B cell (primary cell): ENCODE results near the gene RASSF4. TPM values are rescaled to one million over a fixed set of nuclear protein-coding genes. Genes with fewer than 3 reads are reported as not detected.
A peak's percentile ranks its signal among the peaks of the same experiment; 100 is the strongest.

Experiments used
- ATAC-seq: fragments of 200-7000 bp; cut with Tn5 transposase; one replicate; pipeline ENCODE4 v1.10.0; 2021; ENCODE audit warnings: low read depth, mild to moderate bottlenecking, moderate number of reproducible peaks, moderate library complexity
- CTCF ChIA-PET: fragments of 350-600 bp; sonication (Branson Sonifier 250); formaldehyde crosslinking; loops from one replicate; lab custom pipeline; 2021; ENCODE audit warnings: antibody characterized with exemption, inconsistent platforms; lab: Charles Lee
- POLR2A ChIA-PET: fragments of 350-600 bp; sonication (Branson Sonifier 250); formaldehyde crosslinking; loops from one replicate; lab custom pipeline; 2021; ENCODE audit warnings: antibody characterized with exemption; lab: Charles Lee
- DNase-seq: peaks from one replicate; pipeline ENCODE4 v3.0.0; 2013
- H2AFZ ChIP-seq: 2 replicates; pipeline ENCODE4 v1.6.1; 2012; ENCODE audit warnings: mild to moderate bottlenecking, low read depth, low read length; ENCODE audit not compliant: insufficient read depth, poor library complexity, severe bottlenecking
- H3K27ac ChIP-seq, 2 donors: 1 replicate in 1 of 2; 2 replicates in 1 of 2; pipeline ENCODE4 v1.5.1; 2012 to 2013; ENCODE audit warnings: low read length in 2 of 2, mild to moderate bottlenecking in 2 of 2, moderate library complexity in 1 of 2
- H3K27me3 ChIP-seq, 4 experiments: fragments of 200-600 bp in 1 of 4; sonication (generic) in 1 of 4; replicated peaks in 1 of 4; 1 replicate in 2 of 4; 2 replicates in 2 of 4; pipeline versions ENCODE4 v1.6.1 to v1.7.0; 2013 to 2016; ENCODE audit warnings: low read length in 3 of 4, mild to moderate bottlenecking in 2 of 4, mixed read lengths in 1 of 4, moderate library complexity in 1 of 4; ENCODE audit not compliant: insufficient read depth in 4 of 4, control insufficient read depth in 3 of 4; ENCODE audit errors: control extremely low read depth in 1 of 4
- H3K36me3 ChIP-seq, 2 experiments: replicated peaks in 1 of 2; 1 replicate in 1 of 2; 2 replicates in 1 of 2; pipeline versions ENCODE4 v1.6.1 to v1.7.1; 2013; ENCODE audit warnings: low read length in 1 of 2; ENCODE audit not compliant: insufficient read depth in 2 of 2, control insufficient read depth in 1 of 2; ENCODE audit errors: control extremely low read depth in 1 of 2, extremely low read depth in 1 of 2
- H3K4me1 ChIP-seq, 2 donors: fragments of 200-600 bp in 1 of 2; sonication (generic) in 1 of 2; 1 replicate in 1 of 2; 2 replicates in 1 of 2; pipeline versions ENCODE4 v1.5.1 to v1.6.1; 2013 to 2017; ENCODE audit warnings: low read length in 2 of 2; ENCODE audit not compliant: control insufficient read depth in 2 of 2, insufficient read depth in 2 of 2
- H3K4me2 ChIP-seq: replicated peaks from 2 replicates; pipeline ENCODE3; 2012; ENCODE audit warnings: mild to moderate bottlenecking, low read depth, low read length; ENCODE audit not compliant: poor library complexity, severe bottlenecking
- H3K4me3 ChIP-seq, 5 experiments: fragments of 200-600 bp in 1 of 5; sonication (generic) in 1 of 5; 1 replicate in 3 of 5; 2 replicates in 2 of 5; pipeline versions ENCODE4 v1.5.1 to v1.7.0; 2011 to 2016; ENCODE audit warnings: low read length in 4 of 5, mild to moderate bottlenecking in 4 of 5, low read depth in 2 of 5, control low read depth in 1 of 5, moderate library complexity in 1 of 5; ENCODE audit not compliant: insufficient read depth in 1 of 5; ENCODE audit errors: control extremely low read depth in 1 of 5, extremely low read depth in 1 of 5
- H3K79me2 ChIP-seq: fragments of 200-600 bp; sonication (generic); one replicate; pipeline ENCODE4 v1.6.0; 2016; ENCODE audit warnings: low read length; ENCODE audit not compliant: control insufficient read depth, insufficient read depth
- H3K9ac ChIP-seq: fragments of 200-600 bp; sonication (generic); 2 replicates; pipeline ENCODE4 v1.6.1; 2017; ENCODE audit warnings: mild to moderate bottlenecking, low read length, moderate library complexity
- H3K9me3 ChIP-seq, 3 donors: one replicate each; pipeline versions ENCODE4 v1.6.1 to v1.7.1; 2013; ENCODE audit warnings: low read length in 2 of 3; ENCODE audit not compliant: control insufficient read depth in 2 of 3, insufficient read depth in 1 of 3; ENCODE audit errors: control extremely low read depth in 1 of 3
- H4K20me1 ChIP-seq: 2 replicates; pipeline ENCODE4 v1.6.0; 2012; ENCODE audit warnings: mild to moderate bottlenecking, low read length; ENCODE audit not compliant: insufficient read depth, control insufficient read depth, poor library complexity, severe bottlenecking
- H3K27ac Mint-ChIP-seq: one replicate; pipeline ENCODE4 v1.8.0; 2021; ENCODE audit warnings: mixed read lengths
- H3K27me3 Mint-ChIP-seq: one replicate; pipeline ENCODE4 v1.8.0; 2021; ENCODE audit warnings: mixed read lengths
- H3K4me1 Mint-ChIP-seq: one replicate; pipeline ENCODE4 v1.8.0; 2021; ENCODE audit warnings: mixed read lengths
- H3K4me3 Mint-ChIP-seq: one replicate; pipeline ENCODE4 v1.8.0; 2021; ENCODE audit warnings: mixed read lengths
- H3K9me3 Mint-ChIP-seq: one replicate; pipeline ENCODE4 v1.8.0; 2022; ENCODE audit warnings: mixed read lengths; ENCODE audit not compliant: insufficient read depth
- CTCF ChIP-seq: fragments of 200-600 bp; IDR thresholded peaks from one replicate; pipeline ENCODE4 v1.8.0; 2022; ENCODE audit warnings: antibody characterized with exemption, mild to moderate bottlenecking
- EZH2 ChIP-seq: IDR thresholded peaks from 2 replicates; pipeline ENCODE4 v1.6.1; 2012; ENCODE audit warnings: borderline replicate concordance, low read depth, mild to moderate bottlenecking, moderate library complexity, low read length; ENCODE audit not compliant: insufficient read depth, poor library complexity, severe bottlenecking
- WGBS: methylation state at CpG from one replicate; pipeline ENCODE4 v1.1.5; 2013; ENCODE audit warnings: missing lambda C conversion rate; ENCODE audit not compliant: insufficient coverage; 5-methylcytosine and 5-hydroxymethylcytosine counted together
- intact Hi-C: fragments of 100-400 bp; cut with micrococcal nuclease; formaldehyde crosslinking; loops from one replicate; pipeline ENCODE4 v1.10.0; 2022
- polyA plus RNA-seq: library from polyadenylated mRNA; depleted of rRNA; stranded (reverse); fragments of >200 nt; gene quantifications from 2 replicates; pipeline ENCODE4 v1.2.3, GENCODE V29; 2012
- total RNA-seq, 2 donors: library from RNA; stranded (reverse); fragments of 120-200 nt in 1 of 2; gene quantifications; 1 replicate in 1 of 2; 2 replicates in 1 of 2; pipeline versions ENCODE4 v1.2.3 to v1.2.4, GENCODE V29; 2013 to 2022

The RASSF4 gene
- total and polyA plus RNA-seq, 2 donors (not counting 1 experiment from before 2014, with no cell fraction given): 1.9 to 2.6 TPM

GRCh38 chr10:44977287-44978212 is 17.9 kb downstream of the RASSF4 start:
- Mint-ChIP-seq H3K9me3 (no peaks in the 10 kb centered on the region), H3K4me3 (no peak overlapping the region), H3K27ac (no peak overlapping the region), H3K27me3 (no peaks in the 10 kb centered on the region), H3K4me1 (peaks cover 23% of the 10 kb centered on the region)
- no peak overlapping the region for H3K27ac ChIP-seq
- H3K27me3 ChIP-seq: peaks cover 0 to 9% (median 0%) of the 10 kb centered on the region in 4 experiments
- H3K4me1 ChIP-seq: peaks cover 20 to 35% of the 10 kb centered on the region in 2 donors
- no peaks in the 10 kb centered on the region for H3K79me2 ChIP-seq
- peak overlapping the region; percentile 20 for H2AFZ ChIP-seq
- CTCF ChIA-PET: interaction anchor here (1.0 to 9.0 kb wide), 5 partner anchors 9 to 45 kb away, joined by 3 to 93 read pairs (median 3); no protein-coding TSS in a partner anchor
- H3K36me3 ChIP-seq: no peaks in the 10 kb centered on the region
- no peaks in the 10 kb centered on the region for H3K9me3 ChIP-seq
- no peak overlapping the region for H3K4me2 ChIP-seq
- no peaks in the 10 kb centered on the region for H4K20me1 ChIP-seq
- TF ChIP-seq EZH2 (no peak), CTCF (no peak)
- POLR2A ChIA-PET: interaction anchor here (1.3 kb wide), 1 partner anchor 44 kb away, joined by 4 read pairs; no protein-coding TSS in a partner anchor
- no peak overlapping the region for H3K9ac ChIP-seq
- DNase-seq (no peak), ATAC-seq (no peak)
- no peak overlapping the region for H3K4me3 ChIP-seq
- 67% methylated on average over 25 of the region's 25 CpGs for WGBS
- intact Hi-C loops: no loop called here

GRCh38 chr10:44978213-44978569 is 18.6 kb downstream of the RASSF4 start:
- Histone ChIP-seq H3K9me3 (no peaks in the 10 kb centered on the region), H3K4me1 (peaks cover 16 to 28% of the 10 kb centered on the region in 2 donors), H3K27me3 (peaks cover 0 to 9% (median 0%) of the 10 kb centered on the region in 4 experiments), H3K4me3 (no peak overlapping the region), H3K27ac (no peak overlapping the region), H3K36me3 (no peaks in the 10 kb centered on the region), H2AFZ (peak overlapping the region; percentile 40), H3K4me2 (no peak overlapping the region), H3K9ac (no peak overlapping the region), H4K20me1 (no peaks in the 10 kb centered on the region), H3K79me2 (no peaks in the 10 kb centered on the region)
- no peak overlapping the region for H3K27ac Mint-ChIP-seq
- DNase-seq (no peak), ATAC-seq (no peak)
- intact Hi-C loops: no loop called here
- H3K4me1 Mint-ChIP-seq: peaks cover 18% of the 10 kb centered on the region
- no peaks in the 10 kb centered on the region for H3K9me3 Mint-ChIP-seq
- POLR2A ChIA-PET: interaction anchor here (1.3 kb wide), 1 partner anchor 45 kb away, joined by 4 read pairs; no protein-coding TSS in a partner anchor
- no peak for TF ChIP-seq CTCF
- TF ChIP-seq EZH2: no peak
- H3K27me3 Mint-ChIP-seq: no peaks in the 10 kb centered on the region
- H3K4me3 Mint-ChIP-seq: no peak overlapping the region
- CTCF ChIA-PET: interaction anchor here (1.0 to 9.0 kb wide), 3 partner anchors 12 to 45 kb away, joined by 3 to 93 read pairs (median 3); no protein-coding TSS in a partner anchor
- WGBS: 19% methylated on average over 3 of the region's 4 CpGs
